ENCODE data around the gene PPP3CA. TPM values are rescaled to one million over a fixed set of nuclear protein-coding genes. Genes with fewer than 3 reads are reported as not detected.
A peak's percentile ranks its signal among the peaks of the same experiment; 100 is the strongest.
"Not testable (repeated sequence)": the region's sequence is repeated elsewhere in the genome, so short reads cannot be mapped to it uniquely, and the experiment has no call there.

Gene PPP3CA
- total RNA-seq, 1 experiment from 2014 or later: 133 TPM

DNA sequence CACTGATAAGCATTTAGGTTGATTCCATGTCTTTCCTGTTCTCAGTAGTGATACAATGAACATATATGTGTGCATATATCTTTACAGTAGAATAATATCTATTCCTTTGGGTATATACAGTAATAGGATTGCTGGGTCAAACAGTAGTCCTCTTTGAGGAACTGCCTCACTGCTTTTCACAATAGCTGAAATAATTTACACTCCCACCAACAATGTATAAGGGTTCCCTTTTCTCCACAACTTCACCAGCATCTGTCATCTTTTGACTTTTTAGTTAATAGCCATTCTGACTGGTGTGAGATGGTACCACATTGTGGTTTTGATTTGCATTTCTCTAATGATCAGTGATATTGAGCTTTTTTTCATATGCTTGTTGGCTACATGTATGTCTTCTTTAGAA is 113.2 kb downstream of the PPP3CA start:
- POLR2A ChIA-PET; H4K20me1 ChIP-seq (ENCODE audit: insufficient read depth): not testable (repeated sequence)

DNA sequence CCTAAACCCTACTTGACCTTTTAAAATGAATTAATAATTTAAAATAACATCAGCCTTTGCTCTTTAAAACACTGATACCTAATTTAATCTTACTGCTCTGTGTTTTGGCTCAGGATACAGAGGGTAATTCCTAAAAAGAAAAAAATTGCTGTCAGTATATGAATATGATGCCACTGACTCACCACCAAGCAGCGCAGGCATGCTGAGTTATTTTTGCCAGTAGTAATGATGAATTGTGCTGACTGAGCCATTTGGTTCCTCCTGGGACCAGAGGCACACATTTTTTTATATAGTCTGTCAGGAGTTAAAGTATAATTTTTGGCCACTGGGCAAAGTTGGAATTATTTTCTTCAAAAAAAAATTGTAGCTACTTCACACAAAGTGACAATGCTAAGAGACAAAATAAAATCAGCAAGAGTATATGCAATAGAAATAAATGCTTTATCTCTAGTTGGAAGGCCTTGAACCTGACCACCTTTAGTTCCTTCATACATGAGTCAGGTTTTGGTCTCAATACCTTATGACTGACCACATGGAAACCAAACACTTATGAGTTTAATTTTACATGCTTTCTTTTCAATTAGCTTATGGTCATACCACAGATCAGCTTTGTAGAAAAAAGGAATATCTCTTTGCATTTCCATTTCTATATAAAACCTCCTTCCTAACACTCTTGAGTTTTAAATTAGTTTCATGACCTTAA is 115.1 kb downstream of the PPP3CA start:
- H3K9me2 ChIP-seq (ENCODE audit: insufficient read depth): no peaks in the 10 kb centered on the region
- POLR2A ChIA-PET: interaction anchor here (1.2 kb wide), 1 partner anchor 116 kb away, joined by 4 read pairs; no protein-coding TSS in a partner anchor
- peak overlapping the region; percentile 53 for H3K4me2 ChIP-seq (ENCODE audit: low read length)
- H2AFZ ChIP-seq (ENCODE audit: low read depth, low read length, poor library complexity, severe bottlenecking): no peak overlapping the region
- intact Hi-C loops (cut with micrococcal nuclease): no loop called here
- DNase-seq (ENCODE audit: low read depth, low spot score) (no peak), ATAC-seq (peak; percentile 89)
- no peaks in the 10 kb centered on the region for H3K9me3 ChIP-seq (ENCODE audit: control insufficient read depth in 1 of 2, insufficient read depth in 1 of 2, low read depth in 1 of 2, low read length in 2 of 2)
- no peaks in the 10 kb centered on the region for H4K20me1 ChIP-seq (ENCODE audit: insufficient read depth)
- peak overlapping the region; percentile 49; the same call in 1 of the 2 replicates for H3K27ac ChIP-seq (ENCODE audit: low read depth, low read length)
- no peaks in the 10 kb centered on the region for H3K36me3 ChIP-seq (ENCODE audit: control insufficient read depth in 1 of 2, insufficient read depth in 2 of 2, low read length in 2 of 2)
- CTCF ChIA-PET: no interaction called here
- H3K27me3 ChIP-seq (ENCODE audit: insufficient read depth, low read length): no peaks in the 10 kb centered on the region
- RAD21 ChIA-PET (ENCODE audit: low non-redundant PET in 1 of 2, low total read pairs in 2 of 2, uncharacterized antibody in 2 of 2, unreplicated experiment in 2 of 2): no interaction called here
- no peak overlapping the region for H3K4me3 ChIP-seq (replicated peaks in 1 of 2; ENCODE audit: low read depth in 1 of 2, low read length in 2 of 2)
- H3K79me2 ChIP-seq (ENCODE audit: insufficient read depth, low read length): peaks cover 95% of the 10 kb centered on the region
- H3K9ac ChIP-seq (ENCODE audit: low read length): no peak overlapping the region
- no TSS peak for BruUV-seq (replicated peaks)
- peaks cover 50 to 52% of the 10 kb centered on the region in 2 experiments for H3K4me1 ChIP-seq (ENCODE audit: control insufficient read depth in 1 of 2, insufficient read depth in 2 of 2, low read length in 2 of 2)
- TF ChIP-seq CBX3 (IDR thresholded peaks at IDR 0.05; ENCODE audit: low read depth): peak; percentile 47; the same call in 1 of the 2 replicates
- TF ChIP-seq YY1 (IDR thresholded peaks at IDR 0.05; ENCODE audit: extremely low read depth, insufficient replicate concordance, low read depth, low read length): no peak
- no peak for TF ChIP-seq CTCF (IDR thresholded peaks at IDR 0.05 in 2 of 3, conservative IDR thresholded peaks at IDR 0.05 in 1 of 3; ENCODE audit: borderline replicate concordance in 1 of 3, insufficient read depth in 1 of 3, low read depth in 2 of 3, low read length in 2 of 3)
- TF ChIP-seq ZNF274 (IDR thresholded peaks at IDR 0.05; ENCODE audit: low read depth, low read length): no peak
- no peak for TF ChIP-seq REST (IDR thresholded peaks at IDR 0.05; ENCODE audit: low read depth)
- peak; percentile 28; the same call in 1 of the 2 replicates for TF ChIP-seq POLR2AphosphoS5 (IDR thresholded peaks at IDR 0.05; ENCODE audit: low read depth, low read length)
- TF ChIP-seq TCF7L2 (IDR thresholded peaks at IDR 0.05; ENCODE audit: borderline replicate concordance, extremely low read depth, insufficient read depth, insufficient read length): no peak
- TF ChIP-seq SIN3A (IDR thresholded peaks at IDR 0.05; ENCODE audit: low read depth): no peak
- peak; percentile 24; the same call in 1 of the 2 replicates for TF ChIP-seq CEBPB (IDR thresholded peaks at IDR 0.05; ENCODE audit: low read depth)

More for the DNA sequence above, 113.2 kb downstream of the PPP3CA start:
- H3K79me2 ChIP-seq (ENCODE audit: insufficient read depth, low read length): peaks cover 96% of the 10 kb centered on the region
- BruUV-seq (replicated peaks); H3K9me3 ChIP-seq (ENCODE audit: control insufficient read depth in 1 of 2, insufficient read depth in 1 of 2, low read depth in 1 of 2, low read length in 2 of 2); intact Hi-C loops (cut with micrococcal nuclease); H3K27me3 ChIP-seq (ENCODE audit: insufficient read depth, low read length); H3K4me3 ChIP-seq (replicated peaks in 1 of 2; ENCODE audit: low read depth in 1 of 2, low read length in 2 of 2); H2AFZ ChIP-seq (ENCODE audit: low read depth, low read length, poor library complexity, severe bottlenecking); H3K27ac ChIP-seq (ENCODE audit: low read depth, low read length); ATAC-seq; RAD21 ChIA-PET (ENCODE audit: low non-redundant PET in 1 of 2, low total read pairs in 2 of 2, uncharacterized antibody in 2 of 2, unreplicated experiment in 2 of 2); H3K9me2 ChIP-seq (ENCODE audit: insufficient read depth); H3K4me2 ChIP-seq (ENCODE audit: low read length); DNase-seq (ENCODE audit: low read depth, low spot score); H3K9ac ChIP-seq (ENCODE audit: low read length); H3K36me3 ChIP-seq (ENCODE audit: control insufficient read depth in 1 of 2, insufficient read depth in 2 of 2, low read length in 2 of 2); CTCF ChIA-PET: not testable (repeated sequence)
- peaks cover 67 to 68% of the 10 kb centered on the region in 2 experiments for H3K4me1 ChIP-seq (ENCODE audit: control insufficient read depth in 1 of 2, insufficient read depth in 2 of 2, low read length in 2 of 2)

Data from HCT116 (cell line).